Body of pancreas (tissue), 4 donors: ENCODE results near the gene OPRL1.

Source experiments
- POLR2A ChIP-seq, 3 donors: fragments of 450-650 bp; IDR thresholded peaks; one replicate each; pipeline ENCODE4 v1.6.1; 2016; ENCODE audit warnings: antibody characterized with exemption in 3 of 3, mild to moderate bottlenecking in 2 of 3
- TF ChIP-seq, protein P1 (sequence below), 7 experiments: fragments of 450-650 bp in 4 of 7; fragments of 200-600 bp in 3 of 7; sonication (generic) in 3 of 7; IDR thresholded peaks; one replicate each; pipeline ENCODE4 v1.5.1; 2016 to 2019; ENCODE audit warnings: antibody characterized with exemption in 7 of 7

DNA sequence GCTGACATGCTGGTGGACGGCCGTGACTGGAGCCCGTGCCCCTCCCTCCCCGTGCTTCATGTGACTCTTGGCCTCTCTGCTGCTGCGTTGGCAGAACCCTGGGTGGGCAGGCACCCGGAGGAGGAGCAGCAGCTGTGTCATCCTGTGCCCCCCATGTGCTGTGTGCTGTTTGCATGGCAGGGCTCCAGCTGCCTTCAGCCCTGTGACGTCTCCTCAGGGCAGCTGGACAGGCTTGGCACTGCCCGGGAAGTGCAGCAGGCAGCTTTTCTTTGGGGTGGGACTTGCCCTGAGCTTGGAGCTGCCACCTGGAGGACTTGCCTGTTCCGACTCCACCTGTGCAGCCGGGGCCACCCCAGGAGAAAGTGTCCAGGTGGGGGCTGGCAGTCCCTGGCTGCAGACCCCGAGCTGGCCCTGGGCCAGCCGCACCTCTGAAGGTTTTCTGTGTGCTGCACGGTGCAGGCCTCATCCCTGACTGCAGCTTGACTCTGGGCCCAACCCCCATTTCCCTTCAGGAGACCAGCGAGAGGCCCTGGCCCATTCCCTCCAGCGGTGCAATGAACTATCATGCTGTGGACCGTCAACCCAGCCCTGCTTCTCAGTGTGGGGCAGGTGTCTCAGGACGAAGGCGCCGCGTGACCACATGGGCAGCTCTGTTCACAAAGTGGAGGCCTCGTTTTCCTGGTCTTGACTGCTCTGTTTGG lies 19.4 kb downstream of the OPRL1 start:
- TF ChIP-seq, protein P1, sequence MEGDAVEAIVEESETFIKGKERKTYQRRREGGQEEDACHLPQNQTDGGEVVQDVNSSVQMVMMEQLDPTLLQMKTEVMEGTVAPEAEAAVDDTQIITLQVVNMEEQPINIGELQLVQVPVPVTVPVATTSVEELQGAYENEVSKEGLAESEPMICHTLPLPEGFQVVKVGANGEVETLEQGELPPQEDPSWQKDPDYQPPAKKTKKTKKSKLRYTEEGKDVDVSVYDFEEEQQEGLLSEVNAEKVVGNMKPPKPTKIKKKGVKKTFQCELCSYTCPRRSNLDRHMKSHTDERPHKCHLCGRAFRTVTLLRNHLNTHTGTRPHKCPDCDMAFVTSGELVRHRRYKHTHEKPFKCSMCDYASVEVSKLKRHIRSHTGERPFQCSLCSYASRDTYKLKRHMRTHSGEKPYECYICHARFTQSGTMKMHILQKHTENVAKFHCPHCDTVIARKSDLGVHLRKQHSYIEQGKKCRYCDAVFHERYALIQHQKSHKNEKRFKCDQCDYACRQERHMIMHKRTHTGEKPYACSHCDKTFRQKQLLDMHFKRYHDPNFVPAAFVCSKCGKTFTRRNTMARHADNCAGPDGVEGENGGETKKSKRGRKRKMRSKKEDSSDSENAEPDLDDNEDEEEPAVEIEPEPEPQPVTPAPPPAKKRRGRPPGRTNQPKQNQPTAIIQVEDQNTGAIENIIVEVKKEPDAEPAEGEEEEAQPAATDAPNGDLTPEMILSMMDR (IDR thresholded peaks at IDR 0.05): no peak
- no peak for TF ChIP-seq POLR2A (IDR thresholded peaks at IDR 0.05)
